Astrocyte of the spinal cord (primary cell): Measurements from ENCODE around the gene JAG1.

Experiments used
- DNase-seq: peaks from one replicate; pipeline ENCODE4 v3.0.0; 2011; ENCODE audit warnings: low read depth, low spot score
- H3K4me3 ChIP-seq: 2 replicates; pipeline ENCODE4 v1.5.1; 2011; ENCODE audit warnings: low read depth, mild to moderate bottlenecking, low read length, moderate library complexity
- in situ Hi-C: cut with HindIII; loops from 2 replicates; pipeline ENCODE4 v1.10.0; 2017; ENCODE audit warnings: low sequenced_read_pairs
- TF ChIP-seq, protein P1 (sequence below): IDR thresholded peaks from 2 replicates; pipeline ENCODE4 v1.5.1; 2012; ENCODE audit warnings: low read depth, mild to moderate bottlenecking, low read length, inconsistent platforms

JAG1 gene

GRCh38 chr20:10673842-10674683 lies at the start of gene JAG1:
JAG1 (minus strand) TSS chr20:10673999; CDS start chr20:10673530, 469 bp downstream.
- in situ Hi-C loops, result no loop called here
- TF ChIP-seq, protein P1, sequence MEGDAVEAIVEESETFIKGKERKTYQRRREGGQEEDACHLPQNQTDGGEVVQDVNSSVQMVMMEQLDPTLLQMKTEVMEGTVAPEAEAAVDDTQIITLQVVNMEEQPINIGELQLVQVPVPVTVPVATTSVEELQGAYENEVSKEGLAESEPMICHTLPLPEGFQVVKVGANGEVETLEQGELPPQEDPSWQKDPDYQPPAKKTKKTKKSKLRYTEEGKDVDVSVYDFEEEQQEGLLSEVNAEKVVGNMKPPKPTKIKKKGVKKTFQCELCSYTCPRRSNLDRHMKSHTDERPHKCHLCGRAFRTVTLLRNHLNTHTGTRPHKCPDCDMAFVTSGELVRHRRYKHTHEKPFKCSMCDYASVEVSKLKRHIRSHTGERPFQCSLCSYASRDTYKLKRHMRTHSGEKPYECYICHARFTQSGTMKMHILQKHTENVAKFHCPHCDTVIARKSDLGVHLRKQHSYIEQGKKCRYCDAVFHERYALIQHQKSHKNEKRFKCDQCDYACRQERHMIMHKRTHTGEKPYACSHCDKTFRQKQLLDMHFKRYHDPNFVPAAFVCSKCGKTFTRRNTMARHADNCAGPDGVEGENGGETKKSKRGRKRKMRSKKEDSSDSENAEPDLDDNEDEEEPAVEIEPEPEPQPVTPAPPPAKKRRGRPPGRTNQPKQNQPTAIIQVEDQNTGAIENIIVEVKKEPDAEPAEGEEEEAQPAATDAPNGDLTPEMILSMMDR, result no peak
- H3K4me3 ChIP-seq, result peak within 1 kb of the TSS; percentile 83
- DNase-seq, result peak; percentile 97

GRCh38 chr20:10721976-10722375 lies 48.2 kb upstream of the JAG1 start:
- in situ Hi-C loops, result no loop called here
- H3K4me3 ChIP-seq, result no peak overlapping the region
- TF ChIP-seq, protein P1, result no peak
- no peak for DNase-seq

GRCh38 chr20:10721137-10721896 lies 47.5 kb upstream of the JAG1 start:
- TF ChIP-seq, protein P1, result no peak

GRCh38 chr20:10720565-10720964 lies 46.8 kb upstream of the JAG1 start:
- no peak for DNase-seq
- in situ Hi-C loops, result no loop called here
- H3K4me3 ChIP-seq, result no peak overlapping the region
- TF ChIP-seq, protein P1, result no peak

More at GRCh38 chr20:10721137-10721896, 47.5 kb upstream of the JAG1 start:
- no peak overlapping the region for H3K4me3 ChIP-seq
- DNase-seq, result peak; percentile 77
- in situ Hi-C loops, result no loop called here

DNA sequence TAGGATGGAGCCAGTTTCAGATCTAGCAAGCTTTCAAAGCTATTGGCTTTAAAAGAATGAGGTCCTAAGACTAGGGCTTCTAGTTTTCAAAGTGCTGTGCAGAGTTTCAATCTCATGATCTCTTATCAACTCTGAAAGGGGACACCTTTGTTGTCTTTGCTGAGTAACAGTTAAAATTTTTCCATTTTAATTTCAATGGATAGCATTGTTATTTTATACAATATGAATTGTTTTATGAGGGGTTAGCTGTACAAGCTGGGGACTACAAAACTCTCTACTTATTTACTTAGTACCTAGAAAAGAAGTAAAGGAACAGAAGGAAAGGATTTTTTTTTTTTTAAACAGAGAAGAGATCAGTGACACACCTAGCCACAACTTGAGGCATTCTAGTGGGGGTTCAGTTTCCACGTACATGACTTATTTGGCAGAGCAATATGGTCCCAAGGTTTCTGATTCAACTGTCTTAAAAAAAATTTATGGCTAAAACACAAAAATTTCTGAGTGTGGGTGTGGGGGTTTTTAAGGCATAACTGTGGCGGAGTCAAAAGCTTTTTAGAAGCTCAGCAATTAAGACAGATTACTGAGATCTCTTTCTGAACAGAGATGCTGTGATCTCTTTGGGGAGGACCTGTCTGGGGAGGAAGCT lies 46.1 kb upstream of the JAG1 start:
- TF ChIP-seq, protein P1, result no peak
- H3K4me3 ChIP-seq, result no peak overlapping the region
- no peak for DNase-seq
- in situ Hi-C loops, result no loop called here

DNA sequence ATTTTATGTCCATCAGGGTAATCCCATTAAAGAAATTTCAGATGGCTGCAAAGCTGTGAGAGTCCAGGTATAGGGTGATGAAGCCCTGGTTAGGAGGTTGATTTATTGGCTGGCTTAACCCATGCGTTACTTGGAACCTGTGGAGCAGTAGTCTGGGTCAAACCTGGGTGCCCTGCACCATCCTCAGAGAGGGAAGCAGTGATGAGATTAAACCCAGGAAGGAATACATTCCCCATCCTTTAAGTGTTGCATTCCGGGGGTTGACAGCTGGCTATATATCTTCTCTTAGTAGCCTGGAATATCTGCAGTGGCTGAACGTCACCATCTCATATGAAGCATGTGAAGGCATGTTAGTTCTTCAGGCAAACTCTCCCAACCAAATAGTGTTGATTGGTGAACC lies 44.9 kb upstream of the JAG1 start:
- DNase-seq, result no peak
- in situ Hi-C loops, result no loop called here
- no peak overlapping the region for H3K4me3 ChIP-seq
- TF ChIP-seq, protein P1, result no peak
